H1 (cell line): ENCODE results near the gene ZNF135. TPM values are rescaled to one million over a fixed set of nuclear protein-coding genes. Genes with fewer than 3 reads are reported as not detected.

ENCODE experiments used
- CTCF ChIA-PET: fragments of 300-600 bp; sonication (Branson Sonifier 250); formaldehyde crosslinking; loops from one replicate; lab custom pipeline; 2021; ENCODE audit not compliant: partially characterized antibody; lab: Charles Lee
- POLR2A ChIA-PET: fragments of 300-600 bp; sonication (Branson Sonifier 250); formaldehyde crosslinking; loops from one replicate; lab custom pipeline; 2021; ENCODE audit warnings: inconsistent platforms; ENCODE audit not compliant: partially characterized antibody; lab: Charles Lee
- DNase-seq, 2 experiments: peaks; one replicate each; pipeline versions ENCODE4 v3.0.0 to v3.0.0-alpha.2; 2010 to 2022; ENCODE audit warnings: low spot score in 2 of 2, low read depth in 1 of 2, mixed read lengths in 1 of 2
- FAIRE-seq: peaks from 2 replicates; lab custom pipeline; 2011; peaks lifted over from hg19 to GRCh38; lab: Jason Lieb, UNC
- H2AFZ ChIP-seq: 2 replicates; pipeline ENCODE4 v1.8.1; 2012; ENCODE audit warnings: low read length, inconsistent platforms
- H2AK5ac ChIP-seq: 2 replicates; pipeline ENCODE4 v1.6.1; 2013; ENCODE audit warnings: low read depth, low read length
- H2BK120ac ChIP-seq: replicated peaks from 2 replicates; pipeline ENCODE3; 2013; ENCODE audit warnings: low read depth, low read length, inconsistent platforms
- H2BK12ac ChIP-seq: 2 replicates; pipeline ENCODE4 v1.6.1; 2013; ENCODE audit warnings: low read depth, low read length
- H2BK15ac ChIP-seq: 2 replicates; pipeline ENCODE4 v1.6.1; 2013; ENCODE audit warnings: low read length
- H2BK20ac ChIP-seq: 2 replicates; pipeline ENCODE4 v1.6.1; 2013; ENCODE audit warnings: low read length
- H2BK5ac ChIP-seq: 2 replicates; pipeline ENCODE4 v1.6.1; 2013; ENCODE audit warnings: low read depth, low read length
- H3K14ac ChIP-seq: 2 replicates; pipeline ENCODE4 v1.6.1; 2013; ENCODE audit warnings: inconsistent platforms; ENCODE audit not compliant: insufficient read length
- H3K18ac ChIP-seq: 2 replicates; pipeline ENCODE4 v1.6.1; 2013; ENCODE audit warnings: low read length; ENCODE audit errors: extremely low read depth
- H3K23ac ChIP-seq: 2 replicates; pipeline ENCODE4 v1.6.1; 2013; ENCODE audit warnings: inconsistent platforms; ENCODE audit not compliant: insufficient read length
- H3K23me2 ChIP-seq: 2 replicates; pipeline ENCODE4 v1.6.1; 2013; ENCODE audit warnings: low read depth, low read length
- H3K27ac ChIP-seq: 2 replicates; pipeline ENCODE4 v1.6.1; 2011; ENCODE audit warnings: low read depth, low read length, inconsistent platforms
- H3K27me3 ChIP-seq, 4 experiments: replicated peaks in 1 of 4; 1 replicate in 1 of 4; 2 replicates in 3 of 4; pipeline versions ENCODE4 v1.6.1 to v1.8.1; 2011 to 2013; ENCODE audit warnings: low read length in 3 of 4, mild to moderate bottlenecking in 3 of 4, inconsistent platforms in 2 of 4, mixed read lengths in 2 of 4, moderate library complexity in 1 of 4; ENCODE audit not compliant: control insufficient read depth in 3 of 4, insufficient read depth in 3 of 4; ENCODE audit errors: extremely low read depth in 1 of 4
- H3K36me3 ChIP-seq, 4 experiments: 2 replicates each; pipeline versions ENCODE4 v1.6.1 to v1.8.1; 2011 to 2013; ENCODE audit warnings: mild to moderate bottlenecking in 4 of 4, low read length in 3 of 4, moderate library complexity in 2 of 4, control low read depth in 1 of 4, inconsistent platforms in 1 of 4; ENCODE audit not compliant: insufficient read depth in 4 of 4, control insufficient read depth in 2 of 4
- H3K4ac ChIP-seq: replicated peaks from 2 replicates; pipeline ENCODE3; 2013; ENCODE audit warnings: low read length, low read depth, mixed read lengths, inconsistent platforms; ENCODE audit not compliant: insufficient read length
- H3K4me1 ChIP-seq, 4 experiments: replicated peaks in 1 of 4; 1 replicate in 1 of 4; 2 replicates in 3 of 4; pipeline versions ENCODE4 v1.6.1 to v1.8.1; 2011 to 2013; ENCODE audit warnings: low read length in 3 of 4, inconsistent platforms in 2 of 4, mixed read lengths in 1 of 4; ENCODE audit not compliant: insufficient read depth in 4 of 4, control insufficient read depth in 3 of 4
- H3K4me2 ChIP-seq, 2 experiments: 2 replicates each; pipeline versions ENCODE4 v1.6.1 to v1.8.1; 2011 to 2013; ENCODE audit warnings: low read depth in 2 of 2, low read length in 2 of 2, control low read depth in 1 of 2, inconsistent platforms in 1 of 2, mild to moderate bottlenecking in 1 of 2; ENCODE audit not compliant: insufficient read depth in 1 of 2
- H3K4me3 ChIP-seq, 4 experiments: fragments of 200-600, 300-600 bp in 1 of 4; sonication (generic), shearing (Covaris generic), sonication (Bioruptor Twin) in 1 of 4; 2 replicates each; pipeline versions ENCODE4 v1.5.1 to v1.8.1; 2011 to 2016; ENCODE audit warnings: low read length in 4 of 4, low read depth in 3 of 4, control low read depth in 2 of 4, inconsistent platforms in 2 of 4, mild to moderate bottlenecking in 2 of 4, mixed read lengths in 1 of 4, moderate library complexity in 1 of 4; ENCODE audit not compliant: insufficient read depth in 2 of 4; ENCODE audit errors: extremely low read depth in 1 of 4
- H3K56ac ChIP-seq: replicated peaks from 2 replicates; pipeline ENCODE3; 2013; ENCODE audit warnings: low read depth, mild to moderate bottlenecking, mixed read lengths, low read length, inconsistent platforms; ENCODE audit not compliant: insufficient read length
- H3K79me1 ChIP-seq: 2 replicates; pipeline ENCODE4 v1.6.1; 2013; ENCODE audit warnings: low read depth, low read length, control low read depth
- H3K79me2 ChIP-seq, 2 experiments: 2 replicates each; pipeline versions ENCODE4 v1.6.1 to v1.8.1; 2012 to 2013; ENCODE audit warnings: low read length in 2 of 2, mild to moderate bottlenecking in 2 of 2, inconsistent platforms in 1 of 2; ENCODE audit not compliant: insufficient read depth in 2 of 2, control insufficient read depth in 1 of 2
- H3K9ac ChIP-seq, 4 experiments: replicated peaks in 1 of 4; 1 replicate in 1 of 4; 2 replicates in 3 of 4; pipeline versions ENCODE4 v1.6.1 to v1.8.1; 2011 to 2013; ENCODE audit warnings: low read depth in 3 of 4, low read length in 3 of 4, control low read depth in 2 of 4, mild to moderate bottlenecking in 2 of 4, moderate library complexity in 2 of 4, inconsistent platforms in 1 of 4; ENCODE audit errors: extremely low read depth in 1 of 4
- H3K9me3 ChIP-seq, 2 experiments: 2 replicates each; pipeline versions ENCODE4 v1.6.1 to v1.8.1; 2012 to 2013; ENCODE audit warnings: mild to moderate bottlenecking in 2 of 2, moderate library complexity in 2 of 2, control low read depth in 1 of 2, inconsistent platforms in 1 of 2, low read depth in 1 of 2, low read length in 1 of 2, mixed read lengths in 1 of 2; ENCODE audit not compliant: insufficient read depth in 2 of 2
- H4K20me1 ChIP-seq, 2 experiments: replicated peaks in 1 of 2; 2 replicates each; pipeline versions ENCODE3 to v1.8.1; 2011 to 2013; ENCODE audit warnings: inconsistent platforms in 2 of 2, low read length in 2 of 2, mild to moderate bottlenecking in 1 of 2; ENCODE audit not compliant: insufficient read depth in 2 of 2, control insufficient read depth in 1 of 2
- H4K5ac ChIP-seq: 2 replicates; pipeline ENCODE4 v1.6.1; 2013; ENCODE audit warnings: low read length, low read depth, mixed read lengths, inconsistent platforms; ENCODE audit not compliant: insufficient read length
- H4K8ac ChIP-seq: 2 replicates; pipeline ENCODE4 v1.8.0; 2013; ENCODE audit warnings: mild to moderate bottlenecking, moderate library complexity, low read length, inconsistent platforms; ENCODE audit not compliant: insufficient read depth; ENCODE audit errors: extremely low read depth
- H4K91ac ChIP-seq: replicated peaks from 2 replicates; pipeline ENCODE3; 2013; ENCODE audit warnings: low read length, mixed read lengths, inconsistent platforms; ENCODE audit not compliant: insufficient read length
- CBX8 ChIP-seq: fragments of 300-800, 300-1000 bp; sonication (generic); IDR thresholded peaks from 2 replicates; pipeline ENCODE4 v1.7.1; 2016; ENCODE audit warnings: low read depth, low read length, borderline replicate concordance
- KDM4A ChIP-seq: IDR thresholded peaks from one replicate; pipeline ENCODE4 v1.7.1; 2012; ENCODE audit warnings: low read depth, mild to moderate bottlenecking, moderate library complexity, low read length, inconsistent platforms; ENCODE audit not compliant: severe bottlenecking
- NANOG ChIP-seq: IDR thresholded peaks from 2 replicates; pipeline ENCODE4 v1.6.1; 2011; ENCODE audit warnings: low read length, low read depth, mild to moderate bottlenecking, inconsistent platforms; ENCODE audit not compliant: insufficient read depth, poor library complexity, severe bottlenecking
- POU5F1 ChIP-seq: IDR thresholded peaks from 2 replicates; pipeline ENCODE4 v1.6.1; 2011; ENCODE audit warnings: low read depth, mild to moderate bottlenecking, low read length, moderate library complexity
- RNF2 ChIP-seq: fragments of 200-900, 300-1000 bp; sonication (generic); IDR thresholded peaks from 2 replicates; pipeline ENCODE4 v1.7.1; 2016; ENCODE audit warnings: borderline replicate concordance, low read depth, mild to moderate bottlenecking, antibody characterized with exemption, low read length; ENCODE audit not compliant: poor library complexity, severe bottlenecking; ENCODE audit errors: missing control alignments
- SAP30 ChIP-seq: fragments of 300-600 bp; sonication (generic); IDR thresholded peaks from 2 replicates; pipeline ENCODE4 v1.7.1; 2012; ENCODE audit warnings: low read length, moderate library complexity, mild to moderate bottlenecking, inconsistent platforms; ENCODE audit not compliant: insufficient read depth, insufficient replicate concordance
- WGBS, 2 experiments: shearing (Covaris generic) in 1 of 2; methylation state at CpG; one replicate each; pipeline versions ENCODE4 v1.1.6 to v1.1.7; 2013 to 2015; ENCODE audit warnings: low lambda C conversion rate in 2 of 2, mixed read lengths in 2 of 2, inconsistent platforms in 1 of 2, low coverage in 1 of 2, missing lambda C conversion rate in 1 of 2; ENCODE audit not compliant: insufficient replicate concordance in 2 of 2, insufficient coverage in 1 of 2, insufficient read length in 1 of 2; ENCODE audit errors: extremely low coverage in 1 of 2, missing lambda C conversion rate in 1 of 2; 5-methylcytosine and 5-hydroxymethylcytosine counted together
- polyA plus RNA-seq, 7 experiments: library from polyadenylated mRNA; depleted of rRNA in 3 of 7; stranded (reverse) in 5 of 7; unstranded in 2 of 7; fragments of >200 nt in 5 of 7; fragments of 200-250 nt in 2 of 7; gene quantifications; 1 replicate in 5 of 7; 2 replicates in 1 of 7; 4 replicates in 1 of 7; pipeline versions ENCODE4 v1.2.1 to v1.2.3, GENCODE V29; 2011 to 2013; ENCODE audit warnings: missing spikeins in 2 of 7, mixed read lengths in 2 of 7
- total RNA-seq: library from RNA; stranded (reverse); fragmentation: NEBNext Ultra II Directional; extraction: Animal tissue kit (Norgen Biotek cat#: 25700); gene quantifications from 2 replicates; pipeline ENCODE4 v1.2.1, GENCODE V29; 2021

The ZNF135 gene
- total and polyA plus RNA-seq, 2 of the 8 experiments (the other 6 are each of a cell fraction or from before 2014, with no cell fraction given) = 5.2 to 7.9 TPM

GRCh38 chr19:58053480-58054156 lies 5.5 kb upstream of the ZNF135 start:
- no peak overlapping the region for H3K4ac ChIP-seq
- H4K20me1 ChIP-seq = no peaks in the 10 kb centered on the region
- no peak overlapping the region for H3K4me3 ChIP-seq
- 92% methylated on average over 28 of the region's 30 CpGs; no CpG with 5 or more reads in 1 of the 2 experiments for WGBS, 2 experiments
- H4K91ac ChIP-seq = no peak overlapping the region
- no peak overlapping the region for H2AFZ ChIP-seq
- H4K5ac ChIP-seq = no peak overlapping the region
- H2BK5ac ChIP-seq = no peak overlapping the region
- H3K23ac ChIP-seq = no peak overlapping the region
- H4K8ac ChIP-seq = peak overlapping the region; percentile 38; the same call in 1 of the 2 replicates
- peaks cover 33 to 56% of the 10 kb centered on the region in 2 experiments for H3K9me3 ChIP-seq
- POLR2A ChIA-PET = interaction anchor here (1.5 to 2.8 kb wide), 5 partner anchors 9 to 32 kb away, joined by 5 to 39 read pairs (median 10); no protein-coding TSS in a partner anchor
- no peak overlapping the region for H3K27ac ChIP-seq
- DNase-seq = no peak
- no peak overlapping the region for H3K18ac ChIP-seq
- no peak overlapping the region for H3K4me2 ChIP-seq
- H3K79me1 ChIP-seq = no peaks in the 10 kb centered on the region
- H2BK15ac ChIP-seq = no peak overlapping the region
- no peak for TF ChIP-seq SAP30
- no peak for TF ChIP-seq POU5F1
- no peak for TF ChIP-seq RNF2
- TF ChIP-seq KDM4A = no peak
- no peak for TF ChIP-seq NANOG
- no peak for TF ChIP-seq CBX8
- TF ChIP-seq, all 59 proteins: peak for 0
- Histone ChIP-seq H2BK12ac (no peak overlapping the region), H3K36me3 (no peaks in the 10 kb centered on the region), H3K56ac (no peak overlapping the region), H3K4me1 (peaks cover 2 to 11% (median 5%) of the 10 kb centered on the region in 4 experiments), H2BK120ac (no peak overlapping the region), H3K9ac (no peak overlapping the region; a peak in 1 of 7 replicates), H3K79me2 (no peaks in the 10 kb centered on the region), H2AK5ac (no peak overlapping the region), H2BK20ac (no peak overlapping the region), H3K23me2 (peaks cover under 1% of the 10 kb centered on the region; the same call in 1 of the 2 replicates), H3K27me3 (no peaks in the 10 kb centered on the region; a peak in 1 of 7 replicates), H3K14ac (no peak overlapping the region)
- CTCF ChIA-PET = interaction anchor here (1.0 to 6.8 kb wide), 3 partner anchors 9 to 31 kb away, joined by 4 to 113 read pairs (median 4); no protein-coding TSS in a partner anchor
- no peak for FAIRE-seq
